ENCODE data around the gene VPS33B. TPM values are rescaled to one million over a fixed set of nuclear protein-coding genes. Genes with fewer than 3 reads are reported as not detected.
A peak's percentile ranks its signal among the peaks of the same experiment; 100 is the strongest.

VPS33B gene
- total RNA-seq, 1 donor from 2014 or later = 20.5 TPM

DNA sequence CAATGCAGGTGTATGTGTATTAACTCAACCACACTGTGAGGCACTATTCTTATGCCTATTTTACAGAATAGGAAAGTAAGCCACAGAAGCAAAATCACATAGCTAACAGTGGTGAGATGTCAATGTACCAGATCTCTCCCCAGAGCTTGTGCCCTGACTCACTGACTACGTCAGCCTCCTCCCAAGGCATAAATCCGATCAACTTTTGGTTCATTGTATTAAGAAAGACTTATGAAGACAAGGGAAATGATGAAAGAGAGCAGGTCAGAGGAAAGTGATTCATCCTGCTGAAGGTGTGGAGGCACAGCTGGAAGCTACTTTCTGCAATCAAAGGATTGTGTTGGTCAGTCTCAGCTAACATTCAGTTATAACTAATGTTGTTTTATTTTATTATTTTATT lies 44.6 kb upstream of the VPS33B start:
- TF ChIP-seq, protein P1, sequence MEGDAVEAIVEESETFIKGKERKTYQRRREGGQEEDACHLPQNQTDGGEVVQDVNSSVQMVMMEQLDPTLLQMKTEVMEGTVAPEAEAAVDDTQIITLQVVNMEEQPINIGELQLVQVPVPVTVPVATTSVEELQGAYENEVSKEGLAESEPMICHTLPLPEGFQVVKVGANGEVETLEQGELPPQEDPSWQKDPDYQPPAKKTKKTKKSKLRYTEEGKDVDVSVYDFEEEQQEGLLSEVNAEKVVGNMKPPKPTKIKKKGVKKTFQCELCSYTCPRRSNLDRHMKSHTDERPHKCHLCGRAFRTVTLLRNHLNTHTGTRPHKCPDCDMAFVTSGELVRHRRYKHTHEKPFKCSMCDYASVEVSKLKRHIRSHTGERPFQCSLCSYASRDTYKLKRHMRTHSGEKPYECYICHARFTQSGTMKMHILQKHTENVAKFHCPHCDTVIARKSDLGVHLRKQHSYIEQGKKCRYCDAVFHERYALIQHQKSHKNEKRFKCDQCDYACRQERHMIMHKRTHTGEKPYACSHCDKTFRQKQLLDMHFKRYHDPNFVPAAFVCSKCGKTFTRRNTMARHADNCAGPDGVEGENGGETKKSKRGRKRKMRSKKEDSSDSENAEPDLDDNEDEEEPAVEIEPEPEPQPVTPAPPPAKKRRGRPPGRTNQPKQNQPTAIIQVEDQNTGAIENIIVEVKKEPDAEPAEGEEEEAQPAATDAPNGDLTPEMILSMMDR (conservative IDR thresholded peaks at IDR 0.05) = no peak
- no peak overlapping the region for H3K27ac Mint-ChIP-seq (ENCODE audit: unreplicated experiment)
- H3K9me3 Mint-ChIP-seq = peaks cover 3% of the 10 kb centered on the region
- H3K4me1 Mint-ChIP-seq = no peaks in the 10 kb centered on the region
- H3K36me3 Mint-ChIP-seq (ENCODE audit: low read depth) = peaks cover 3% of the 10 kb centered on the region
- no peak for DNase-seq (ENCODE audit: low read depth, low spot score)
- H3K4me3 Mint-ChIP-seq = no peak overlapping the region
- H3K27me3 Mint-ChIP-seq (ENCODE audit: low read depth) = peaks cover 32% of the 10 kb centered on the region

- no peak for DNase-seq (ENCODE audit: low read depth, low spot score)
- Mint-ChIP-seq H3K4me1 (no peaks in the 10 kb centered on the region), H3K4me3 (no peak overlapping the region), H3K27me3 (ENCODE audit: low read depth) (peaks cover 27% of the 10 kb centered on the region), H3K36me3 (ENCODE audit: low read depth) (peaks cover 3% of the 10 kb centered on the region), H3K27ac (ENCODE audit: unreplicated experiment) (no peak overlapping the region), H3K9me3 (peaks cover 3% of the 10 kb centered on the region)
- TF ChIP-seq, protein P1 (conservative IDR thresholded peaks at IDR 0.05) = no peak
Observed at GRCh38 chr15:91065505-91065904, 43.1 kb upstream of the VPS33B start.

- H3K4me3 Mint-ChIP-seq = no peak overlapping the region
- no peaks in the 10 kb centered on the region for H3K4me1 Mint-ChIP-seq
- no peak overlapping the region for H3K27ac Mint-ChIP-seq (ENCODE audit: unreplicated experiment)
- H3K36me3 Mint-ChIP-seq (ENCODE audit: low read depth) = peaks cover 3% of the 10 kb centered on the region
- peaks cover 43% of the 10 kb centered on the region for H3K27me3 Mint-ChIP-seq (ENCODE audit: low read depth)
- H3K9me3 Mint-ChIP-seq = peaks cover 5% of the 10 kb centered on the region
- TF ChIP-seq, protein P1 (conservative IDR thresholded peaks at IDR 0.05) = no peak
- DNase-seq (ENCODE audit: low read depth, low spot score) = no peak
Observed at GRCh38 chr15:91061997-91062396, 39.6 kb upstream of the VPS33B start.

DNA sequence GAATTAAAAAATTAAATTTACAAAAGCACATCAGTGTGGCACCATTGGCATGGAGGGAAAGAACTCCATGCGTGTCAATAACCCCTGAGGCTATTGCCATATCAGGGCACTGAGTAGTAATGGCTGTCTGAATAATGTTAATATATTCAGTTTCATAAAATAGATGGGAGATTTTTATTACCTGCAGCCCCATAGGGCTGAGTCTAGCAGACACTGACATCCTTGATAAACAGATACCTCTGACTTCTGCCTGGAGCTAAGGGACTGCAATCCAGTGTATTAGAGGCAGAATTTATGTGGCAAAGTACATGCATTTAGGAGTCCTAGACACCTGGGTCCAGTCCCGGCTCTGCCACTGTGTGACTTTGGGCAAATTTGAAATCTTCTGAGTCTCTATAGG lies 38.8 kb upstream of the VPS33B start:
- Mint-ChIP-seq H3K27me3 (ENCODE audit: low read depth) (peaks cover 49% of the 10 kb centered on the region), H3K27ac (ENCODE audit: unreplicated experiment) (no peak overlapping the region), H3K9me3 (peaks cover 5% of the 10 kb centered on the region), H3K36me3 (ENCODE audit: low read depth) (peaks cover 3% of the 10 kb centered on the region), H3K4me3 (no peak overlapping the region), H3K4me1 (no peaks in the 10 kb centered on the region)
- no peak for DNase-seq (ENCODE audit: low read depth, low spot score)
- TF ChIP-seq, protein P1 (conservative IDR thresholded peaks at IDR 0.05) = no peak

GRCh38 chr15:91055548-91056331 lies 33.3 kb upstream of the VPS33B start:
- no peaks in the 10 kb centered on the region for H3K36me3 Mint-ChIP-seq (ENCODE audit: low read depth)
- peak; percentile 54 for DNase-seq (ENCODE audit: low read depth, low spot score)
- H3K4me3 Mint-ChIP-seq = no peak overlapping the region
- H3K27me3 Mint-ChIP-seq (ENCODE audit: low read depth) = peaks cover 86% of the 10 kb centered on the region
- H3K4me1 Mint-ChIP-seq = no peaks in the 10 kb centered on the region
- TF ChIP-seq, protein P1 (conservative IDR thresholded peaks at IDR 0.05) = peak; percentile 86
- no peak overlapping the region for H3K27ac Mint-ChIP-seq (ENCODE audit: unreplicated experiment)
- H3K9me3 Mint-ChIP-seq = peaks cover 2% of the 10 kb centered on the region

Measured in neural crest cell (in vitro differentiated cells).